Measurements from ENCODE around the gene PADI1. TPM values are rescaled to one million over a fixed set of nuclear protein-coding genes. Genes with fewer than 3 reads are reported as not detected.

Gene PADI1
- polyA plus RNA-seq, 1 donor from 2014 or later: 0.66 TPM

DNA sequence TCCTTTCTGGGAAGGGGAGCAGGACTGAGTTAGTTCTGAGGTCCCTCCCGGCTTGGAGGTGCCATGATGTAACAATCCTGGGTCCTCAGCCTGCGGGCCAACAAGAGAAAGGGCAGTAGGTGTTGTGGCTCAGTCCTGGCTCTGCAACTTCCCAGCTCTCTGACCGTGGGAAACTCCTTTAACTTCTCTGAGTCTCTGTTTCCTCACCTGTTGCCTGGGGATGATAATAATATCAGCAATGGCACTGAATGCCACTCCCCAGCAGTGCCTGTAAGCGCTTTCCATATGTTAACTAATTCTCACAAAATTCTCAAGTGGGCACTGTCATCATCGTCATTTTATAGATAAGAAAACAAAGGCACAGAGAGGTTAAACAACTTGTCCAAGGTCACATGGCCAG lies 46.3 kb downstream of the PADI1 start:
- Histone ChIP-seq H3K36me3 (ENCODE audit: insufficient read depth, low read length) (no peaks in the 10 kb centered on the region), H3K4me3 (ENCODE audit: low read length) (no peak overlapping the region), H3F3A (ENCODE audit: insufficient read depth, low read length, poor library complexity, severe bottlenecking) (no peaks in the 10 kb centered on the region), H3K4me2 (ENCODE audit: low read length) (no peak overlapping the region), H3K79me2 (replicated peaks; ENCODE audit: insufficient read depth, low read length) (no peaks in the 10 kb centered on the region), H4K20me1 (ENCODE audit: insufficient read depth) (no peaks in the 10 kb centered on the region), H3K27me3 (ENCODE audit: insufficient read depth, low read depth, low read length) (no peaks in the 10 kb centered on the region), H3K9me2 (ENCODE audit: insufficient read depth, low read length) (no peaks in the 10 kb centered on the region), H2AFZ (ENCODE audit: low read depth, low read length) (no peak overlapping the region), H3K27ac (ENCODE audit: low read length) (no peak overlapping the region), H3K9ac (ENCODE audit: low read length) (no peak overlapping the region), H3K9me3 (ENCODE audit: low read length) (no peaks in the 10 kb centered on the region)
- TF ChIP-seq EZH2 (IDR thresholded peaks at IDR 0.05; ENCODE audit: borderline replicate concordance, insufficient read depth, low read length, poor library complexity, severe bottlenecking) (no peak), POLR2AphosphoS5 (IDR thresholded peaks at IDR 0.05) (no peak), CTCF (IDR thresholded peaks at IDR 0.05; ENCODE audit: poor library complexity, severe bottlenecking) (no peak), TAF1 (IDR thresholded peaks at IDR 0.05; ENCODE audit: low read depth) (no peak), MXI1 (conservative IDR thresholded peaks at IDR 0.05; ENCODE audit: poor library complexity, severe bottlenecking) (no peak), RAD21 (conservative IDR thresholded peaks at IDR 0.05) (no peak), EP300 (conservative IDR thresholded peaks at IDR 0.05; ENCODE audit: poor library complexity, severe bottlenecking) (no peak), SMC3 (conservative IDR thresholded peaks at IDR 0.05; ENCODE audit: poor library complexity) (no peak)
- TF ChIP-seq, protein P1, sequence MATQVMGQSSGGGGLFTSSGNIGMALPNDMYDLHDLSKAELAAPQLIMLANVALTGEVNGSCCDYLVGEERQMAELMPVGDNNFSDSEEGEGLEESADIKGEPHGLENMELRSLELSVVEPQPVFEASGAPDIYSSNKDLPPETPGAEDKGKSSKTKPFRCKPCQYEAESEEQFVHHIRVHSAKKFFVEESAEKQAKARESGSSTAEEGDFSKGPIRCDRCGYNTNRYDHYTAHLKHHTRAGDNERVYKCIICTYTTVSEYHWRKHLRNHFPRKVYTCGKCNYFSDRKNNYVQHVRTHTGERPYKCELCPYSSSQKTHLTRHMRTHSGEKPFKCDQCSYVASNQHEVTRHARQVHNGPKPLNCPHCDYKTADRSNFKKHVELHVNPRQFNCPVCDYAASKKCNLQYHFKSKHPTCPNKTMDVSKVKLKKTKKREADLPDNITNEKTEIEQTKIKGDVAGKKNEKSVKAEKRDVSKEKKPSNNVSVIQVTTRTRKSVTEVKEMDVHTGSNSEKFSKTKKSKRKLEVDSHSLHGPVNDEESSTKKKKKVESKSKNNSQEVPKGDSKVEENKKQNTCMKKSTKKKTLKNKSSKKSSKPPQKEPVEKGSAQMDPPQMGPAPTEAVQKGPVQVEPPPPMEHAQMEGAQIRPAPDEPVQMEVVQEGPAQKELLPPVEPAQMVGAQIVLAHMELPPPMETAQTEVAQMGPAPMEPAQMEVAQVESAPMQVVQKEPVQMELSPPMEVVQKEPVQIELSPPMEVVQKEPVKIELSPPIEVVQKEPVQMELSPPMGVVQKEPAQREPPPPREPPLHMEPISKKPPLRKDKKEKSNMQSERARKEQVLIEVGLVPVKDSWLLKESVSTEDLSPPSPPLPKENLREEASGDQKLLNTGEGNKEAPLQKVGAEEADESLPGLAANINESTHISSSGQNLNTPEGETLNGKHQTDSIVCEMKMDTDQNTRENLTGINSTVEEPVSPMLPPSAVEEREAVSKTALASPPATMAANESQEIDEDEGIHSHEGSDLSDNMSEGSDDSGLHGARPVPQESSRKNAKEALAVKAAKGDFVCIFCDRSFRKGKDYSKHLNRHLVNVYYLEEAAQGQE (IDR thresholded peaks at IDR 0.05; ENCODE audit: borderline replicate concordance): no peak

DNA sequence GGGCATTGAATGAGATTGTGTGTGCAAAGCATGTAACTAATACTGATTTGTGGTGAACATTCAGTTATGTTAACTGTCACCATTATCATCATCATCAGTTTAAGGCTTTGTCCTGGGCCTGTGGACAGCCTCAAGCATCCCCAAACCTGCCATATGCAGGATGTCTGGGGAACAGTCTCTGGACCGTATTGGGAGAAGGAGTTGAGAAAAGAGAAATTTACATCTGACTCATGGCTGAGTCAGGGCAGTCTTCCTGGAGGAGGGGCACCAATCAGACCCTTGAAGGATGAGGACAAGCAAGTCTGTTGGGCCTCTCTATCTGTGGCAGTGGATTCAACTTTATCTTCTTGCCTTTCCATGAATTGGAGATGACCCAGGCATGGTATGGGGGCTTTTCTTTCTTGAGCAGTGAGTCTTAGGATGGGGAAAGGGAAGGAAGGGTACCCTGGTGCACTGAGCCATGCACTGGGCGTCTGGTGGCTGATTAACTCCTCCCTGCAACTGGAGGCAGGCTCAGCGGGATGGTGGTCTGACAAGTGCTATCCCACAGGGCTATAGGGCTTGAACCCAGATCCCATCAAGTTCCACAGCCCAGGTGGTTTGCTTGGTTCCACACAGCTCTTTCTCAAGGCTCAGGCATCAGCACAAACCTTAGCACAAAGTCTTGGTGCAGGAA lies 46.9 kb downstream of the PADI1 start:
- no peak overlapping the region for H3K4me3 ChIP-seq (ENCODE audit: low read length)

More for the DNA sequence above, 46.9 kb downstream of the PADI1 start:
- no peaks in the 10 kb centered on the region for H4K20me1 ChIP-seq (ENCODE audit: insufficient read depth)
- no peaks in the 10 kb centered on the region for H3K36me3 ChIP-seq (ENCODE audit: insufficient read depth, low read length)
- no peaks in the 10 kb centered on the region for H3K9me2 ChIP-seq (ENCODE audit: insufficient read depth, low read length)
- H3K27me3 ChIP-seq (ENCODE audit: insufficient read depth, low read depth, low read length): no peaks in the 10 kb centered on the region
- no peaks in the 10 kb centered on the region for H3F3A ChIP-seq (ENCODE audit: insufficient read depth, low read length, poor library complexity, severe bottlenecking)
- H3K4me2 ChIP-seq (ENCODE audit: low read length): no peak overlapping the region
- H3K9ac ChIP-seq (ENCODE audit: low read length): no peak overlapping the region
- no peak overlapping the region for H3K27ac ChIP-seq (ENCODE audit: low read length)
- no peaks in the 10 kb centered on the region for H3K9me3 ChIP-seq (ENCODE audit: low read length)
- H3K79me2 ChIP-seq (replicated peaks; ENCODE audit: insufficient read depth, low read length): no peaks in the 10 kb centered on the region
- H2AFZ ChIP-seq (ENCODE audit: low read depth, low read length): no peak overlapping the region
- TF ChIP-seq EP300 (conservative IDR thresholded peaks at IDR 0.05; ENCODE audit: poor library complexity, severe bottlenecking) (no peak), POLR2AphosphoS5 (IDR thresholded peaks at IDR 0.05) (no peak), CTCF (IDR thresholded peaks at IDR 0.05; ENCODE audit: poor library complexity, severe bottlenecking) (no peak), RAD21 (conservative IDR thresholded peaks at IDR 0.05) (no peak), MXI1 (conservative IDR thresholded peaks at IDR 0.05; ENCODE audit: poor library complexity, severe bottlenecking) (no peak), SMC3 (conservative IDR thresholded peaks at IDR 0.05; ENCODE audit: poor library complexity) (no peak), EZH2 (IDR thresholded peaks at IDR 0.05; ENCODE audit: borderline replicate concordance, insufficient read depth, low read length, poor library complexity, severe bottlenecking) (no peak), TAF1 (IDR thresholded peaks at IDR 0.05; ENCODE audit: low read depth) (no peak)
- TF ChIP-seq, protein P1 (IDR thresholded peaks at IDR 0.05; ENCODE audit: borderline replicate concordance): no peak

Measured in neural cell (in vitro differentiated cells).